Activated T-helper 2 cell treated with anti-CD3 and anti-CD28 coated beads, Interferon-gamma antibody, Interleukin-2, Interleukin-4, amounts not matched to agents 10 μg/mL and 5 μg/mL and 100 μg/mL, durations not matched to agents 14 hours and 24 hours and 36 hours (primary cell): ENCODE results near the gene CEP72. TPM values are rescaled to one million over a fixed set of nuclear protein-coding genes. Genes with fewer than 3 reads are reported as not detected.

Experiments used
- DNase-seq: peaks from one replicate; pipeline ENCODE4 v3.0.0; 2021; ENCODE audit warnings: low spot score
- H3K27ac Mint-ChIP-seq: one replicate; pipeline ENCODE4 v1.8.0; 2021; ENCODE audit warnings: mixed read lengths
- H3K27me3 Mint-ChIP-seq: one replicate; pipeline ENCODE4 v1.8.0; 2021; ENCODE audit warnings: low read depth, mixed read lengths
- H3K36me3 Mint-ChIP-seq: one replicate; pipeline ENCODE4 v1.8.0; 2021; ENCODE audit warnings: low read depth, mixed read lengths
- H3K4me1 Mint-ChIP-seq: one replicate; pipeline ENCODE4 v1.8.0; 2021; ENCODE audit warnings: low read depth, mixed read lengths
- H3K4me3 Mint-ChIP-seq: one replicate; pipeline ENCODE4 v1.8.0; 2021; ENCODE audit warnings: low read depth, mild to moderate bottlenecking, moderate library complexity, mixed read lengths
- H3K9me3 Mint-ChIP-seq: one replicate; pipeline ENCODE4 v1.8.0; 2021; ENCODE audit warnings: mixed read lengths
- intact Hi-C: fragments of 100-400 bp; cut with micrococcal nuclease; formaldehyde crosslinking; loops from one replicate; pipeline ENCODE4 v1.15.1; 2023
- total RNA-seq: library from RNA; stranded (reverse); gene quantifications from 2 replicates; pipeline ENCODE4 v1.2.3, GENCODE V29; 2022

Gene CEP72
- total RNA-seq, 1 donor from 2014 or later, result 30.2 TPM

GRCh38 chr5:642481-642880, 30.3 kb downstream of the CEP72 start:
- DNase-seq, result no peak
- H3K9me3 Mint-ChIP-seq, result no peaks in the 10 kb centered on the region
- H3K27me3 Mint-ChIP-seq, result no peaks in the 10 kb centered on the region
- no peak overlapping the region for H3K27ac Mint-ChIP-seq
- H3K36me3 Mint-ChIP-seq, result peaks cover 42% of the 10 kb centered on the region
- H3K4me3 Mint-ChIP-seq, result no peak overlapping the region
- intact Hi-C loops, result no loop called here
- no peaks in the 10 kb centered on the region for H3K4me1 Mint-ChIP-seq

- no peaks in the 10 kb centered on the region for H3K9me3 Mint-ChIP-seq
- peaks cover 36% of the 10 kb centered on the region for H3K36me3 Mint-ChIP-seq
- no peaks in the 10 kb centered on the region for H3K4me1 Mint-ChIP-seq
Observed at GRCh38 chr5:643351-643801, 31.2 kb downstream of the CEP72 start.

DNA sequence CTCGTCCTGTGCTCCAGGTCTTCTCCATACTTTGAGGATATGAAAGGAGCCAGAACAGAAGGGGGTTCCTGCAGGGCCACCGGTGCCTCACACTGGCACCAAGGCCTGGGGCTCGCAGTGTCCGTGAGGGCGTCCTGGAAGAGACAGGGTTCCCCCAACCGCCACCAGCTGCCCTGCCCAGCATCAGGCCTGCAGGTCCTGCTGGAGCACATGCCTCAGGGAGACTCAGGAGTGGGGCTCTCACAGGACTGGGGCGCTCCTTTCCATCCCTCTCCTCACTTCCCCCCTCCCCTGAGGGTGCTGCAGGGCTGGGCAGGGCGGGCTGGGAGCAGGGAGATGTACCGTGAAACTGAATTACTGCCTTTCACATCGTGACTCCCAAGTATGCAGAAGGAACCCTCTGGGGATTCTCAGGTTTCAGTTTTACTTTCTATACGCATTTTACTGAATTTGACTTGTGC, 31.7 kb downstream of the CEP72 start:
- H3K27ac Mint-ChIP-seq, result no peak overlapping the region
- no peak for DNase-seq
- H3K9me3 Mint-ChIP-seq, result no peaks in the 10 kb centered on the region
- H3K27me3 Mint-ChIP-seq, result no peaks in the 10 kb centered on the region
- H3K36me3 Mint-ChIP-seq, result peaks cover 36% of the 10 kb centered on the region
- intact Hi-C loops, result no loop called here
- no peak overlapping the region for H3K4me3 Mint-ChIP-seq
- H3K4me1 Mint-ChIP-seq, result no peaks in the 10 kb centered on the region

More at GRCh38 chr5:643351-643801, 31.2 kb downstream of the CEP72 start:
- Mint-ChIP-seq H3K4me3 (no peak overlapping the region), H3K27me3 (no peaks in the 10 kb centered on the region), H3K27ac (no peak overlapping the region)
- intact Hi-C loops, result no loop called here
- no peak for DNase-seq

DNA sequence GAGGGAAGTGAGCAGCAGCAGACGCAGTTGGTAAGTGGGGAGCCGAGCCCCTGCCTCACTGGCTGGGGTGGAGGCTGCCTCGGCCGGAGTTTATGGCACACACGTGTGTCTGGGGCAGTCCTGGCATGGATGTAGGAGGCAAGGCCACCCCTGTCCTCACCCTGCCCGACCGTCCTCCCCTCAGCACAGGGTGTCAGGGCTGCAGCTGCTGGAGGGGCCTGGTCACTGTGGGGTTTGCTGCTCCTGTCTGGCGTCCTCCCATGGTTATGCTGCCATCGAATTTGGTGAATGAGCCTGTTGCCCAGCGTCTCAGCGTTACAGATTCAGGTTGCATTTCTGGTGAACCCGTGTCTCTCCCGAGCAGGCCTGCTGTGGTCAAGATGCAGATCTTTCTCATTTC, 32.4 kb downstream of the CEP72 start:
- H3K27me3 Mint-ChIP-seq, result no peaks in the 10 kb centered on the region
- no peak overlapping the region for H3K4me3 Mint-ChIP-seq
- intact Hi-C loops, result no loop called here
- H3K4me1 Mint-ChIP-seq, result no peaks in the 10 kb centered on the region
- no peak for DNase-seq
- H3K27ac Mint-ChIP-seq, result no peak overlapping the region
- H3K36me3 Mint-ChIP-seq, result peaks cover 36% of the 10 kb centered on the region
- no peaks in the 10 kb centered on the region for H3K9me3 Mint-ChIP-seq

DNA sequence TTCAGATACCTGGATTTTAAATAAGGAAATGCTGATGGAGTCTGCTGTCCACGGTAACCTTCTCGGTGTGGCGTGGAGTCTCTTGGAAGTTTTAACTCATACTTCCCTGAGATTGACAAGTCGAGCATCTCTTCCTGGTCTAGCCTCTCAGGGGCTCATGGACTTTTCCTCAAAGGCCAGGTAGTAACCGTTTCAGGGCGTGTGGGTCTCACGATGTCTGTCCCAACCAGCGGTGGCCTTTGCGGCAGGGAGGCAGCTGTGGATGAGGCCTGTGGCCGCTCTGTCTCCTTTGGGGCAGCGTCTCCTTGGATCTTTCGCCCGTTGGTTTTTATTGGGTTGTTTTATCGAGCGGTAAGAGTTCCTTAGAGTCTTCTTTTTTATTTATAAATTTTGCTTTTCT, 32.8 kb downstream of the CEP72 start:
- Mint-ChIP-seq H3K4me1 (no peaks in the 10 kb centered on the region), H3K36me3 (peaks cover 33% of the 10 kb centered on the region), H3K27ac (no peak overlapping the region), H3K27me3 (no peaks in the 10 kb centered on the region), H3K4me3 (no peak overlapping the region), H3K9me3 (no peaks in the 10 kb centered on the region)
- no peak for DNase-seq
- intact Hi-C loops, result no loop called here

DNA sequence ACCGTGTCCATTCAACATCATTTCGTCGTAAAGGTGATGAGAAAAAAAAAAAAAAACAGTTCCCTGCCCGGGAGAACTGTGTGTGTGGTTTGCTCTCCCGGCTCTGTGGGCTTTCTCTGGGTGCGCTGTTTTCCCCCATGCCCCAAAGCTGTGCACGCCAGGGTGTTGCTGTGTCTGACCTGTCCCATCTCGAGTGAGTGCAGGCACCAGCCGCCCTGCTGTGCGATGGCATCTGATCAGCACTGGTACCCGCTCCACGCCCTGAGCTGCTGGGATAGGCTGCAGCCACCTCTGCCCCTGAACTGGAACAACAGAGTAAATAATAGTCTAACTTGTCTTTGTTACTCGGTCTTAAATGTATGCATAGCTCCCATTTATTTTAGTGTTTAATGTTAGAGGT, 33.3 kb downstream of the CEP72 start:
- H3K9me3 Mint-ChIP-seq, result no peaks in the 10 kb centered on the region
- H3K4me1 Mint-ChIP-seq, result no peaks in the 10 kb centered on the region
- no peaks in the 10 kb centered on the region for H3K27me3 Mint-ChIP-seq
- H3K36me3 Mint-ChIP-seq, result peaks cover 29% of the 10 kb centered on the region
- no peak overlapping the region for H3K27ac Mint-ChIP-seq
- no peak overlapping the region for H3K4me3 Mint-ChIP-seq
- DNase-seq, result no peak
- intact Hi-C loops, result no loop called here

DNA sequence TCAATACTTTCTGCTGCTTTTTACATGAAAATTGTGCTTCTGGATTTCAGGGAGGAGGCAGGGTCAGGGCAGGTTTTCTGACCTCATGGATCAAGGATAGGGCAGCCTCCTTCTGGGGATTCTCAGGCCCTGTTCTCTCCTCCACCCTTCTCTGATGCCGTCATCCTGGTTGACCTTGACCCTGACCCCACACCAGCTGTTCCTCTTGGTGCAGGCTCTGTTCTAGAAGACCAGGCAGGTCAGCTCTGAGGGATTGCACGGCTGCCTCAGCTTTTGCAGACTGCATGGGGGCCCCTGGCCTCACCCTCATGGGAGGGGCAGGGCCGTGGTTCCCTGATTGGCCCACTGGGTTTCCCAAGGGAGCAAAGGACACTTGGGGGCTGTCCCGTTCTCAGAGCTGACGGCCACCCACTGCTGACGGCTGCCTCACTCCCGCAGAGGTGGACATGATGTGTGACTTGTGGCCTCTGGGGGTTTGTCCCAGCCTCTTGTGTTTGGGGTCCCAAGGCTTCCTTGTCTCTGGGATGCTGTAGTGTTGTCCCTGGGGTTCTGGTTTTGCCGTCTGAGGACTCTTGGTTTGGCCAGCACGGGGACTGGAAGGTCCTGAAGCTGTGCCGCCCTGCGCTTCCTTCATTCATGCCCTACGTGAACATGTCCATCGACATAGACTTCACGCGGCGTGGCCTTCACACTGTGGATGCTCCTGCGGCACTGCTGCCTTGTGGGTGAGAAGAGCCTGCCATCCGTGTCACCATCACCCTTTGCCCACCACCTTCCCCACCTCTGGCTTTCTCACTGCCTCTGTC, 34.5 kb downstream of the CEP72 start:
- intact Hi-C loops, result no loop called here
- Mint-ChIP-seq H3K4me1 (no peaks in the 10 kb centered on the region), H3K27me3 (no peaks in the 10 kb centered on the region), H3K27ac (no peak overlapping the region), H3K4me3 (no peak overlapping the region), H3K9me3 (no peaks in the 10 kb centered on the region), H3K36me3 (peaks cover 29% of the 10 kb centered on the region)
- DNase-seq, result no peak

- H3K27ac Mint-ChIP-seq, result no peak overlapping the region
- H3K9me3 Mint-ChIP-seq, result no peaks in the 10 kb centered on the region
- H3K4me1 Mint-ChIP-seq, result no peaks in the 10 kb centered on the region
- intact Hi-C loops, result no loop called here
- H3K4me3 Mint-ChIP-seq, result no peak overlapping the region
- H3K36me3 Mint-ChIP-seq, result peaks cover 27% of the 10 kb centered on the region
- H3K27me3 Mint-ChIP-seq, result no peaks in the 10 kb centered on the region
- no peak for DNase-seq
Observed at GRCh38 chr5:647311-647710, 35.2 kb downstream of the CEP72 start.

DNA sequence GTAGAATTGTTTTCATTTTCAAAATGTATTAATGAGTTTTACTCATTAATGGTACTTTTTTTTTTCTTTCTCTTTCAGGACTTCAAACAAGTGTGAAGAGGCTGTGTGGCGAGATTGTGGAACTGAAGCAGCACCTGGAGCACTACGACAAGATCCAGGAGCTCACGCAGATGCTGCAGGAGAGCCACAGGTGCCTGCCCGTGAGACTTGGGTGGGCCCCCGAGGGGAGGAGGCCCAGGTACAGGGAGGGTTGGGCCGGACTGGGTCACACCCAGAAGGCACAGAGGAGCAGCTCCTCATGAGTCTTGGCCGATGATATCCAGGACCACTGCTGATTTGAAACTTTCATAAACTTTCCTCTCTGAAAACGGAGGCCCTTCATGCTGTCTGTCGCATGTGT, 35.6 kb downstream of the CEP72 start:
- H3K27me3 Mint-ChIP-seq, result no peaks in the 10 kb centered on the region
- DNase-seq, result no peak
- H3K4me1 Mint-ChIP-seq, result no peaks in the 10 kb centered on the region
- H3K9me3 Mint-ChIP-seq, result no peaks in the 10 kb centered on the region
- H3K36me3 Mint-ChIP-seq, result peaks cover 27% of the 10 kb centered on the region
- no peak overlapping the region for H3K27ac Mint-ChIP-seq
- intact Hi-C loops, result no loop called here
- no peak overlapping the region for H3K4me3 Mint-ChIP-seq

DNA sequence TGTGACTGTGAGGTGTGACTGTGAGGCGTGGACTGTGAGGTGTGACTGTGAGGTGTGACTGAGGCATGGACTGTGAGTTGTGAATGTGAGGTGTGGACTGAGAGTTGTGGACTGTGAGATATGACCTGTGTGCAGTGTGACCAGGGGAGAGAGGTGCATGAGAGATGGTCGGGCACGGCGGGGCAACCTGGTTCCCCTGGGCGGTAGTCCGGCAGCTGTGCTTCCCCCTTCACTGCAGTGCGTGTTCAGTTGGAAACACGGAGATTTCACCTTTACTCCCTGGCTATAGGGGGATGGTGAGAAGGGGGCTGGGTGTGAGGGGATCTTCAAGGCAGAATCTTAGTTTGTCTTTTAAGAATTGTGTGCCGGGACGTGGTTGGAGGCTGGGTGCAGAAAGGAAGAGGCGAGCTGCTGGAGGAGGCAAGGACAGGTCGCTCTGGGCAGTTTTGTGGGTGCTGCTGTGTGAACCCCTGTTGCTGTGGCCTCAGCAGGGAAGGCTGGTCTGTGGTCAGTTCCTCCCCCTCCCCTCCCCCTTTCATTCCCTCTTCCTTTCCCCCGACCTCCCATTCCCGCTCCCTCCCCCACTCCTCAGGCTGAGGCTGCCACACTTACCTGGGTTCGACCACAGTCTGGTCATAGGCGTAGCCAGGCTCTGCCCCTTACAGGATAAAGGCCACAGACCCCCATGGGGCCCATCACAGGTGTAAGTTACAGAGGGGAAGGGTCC, 39.3 kb downstream of the CEP72 start:
- Mint-ChIP-seq H3K9me3 (no peaks in the 10 kb centered on the region), H3K4me3 (no peak overlapping the region), H3K27me3 (no peaks in the 10 kb centered on the region), H3K27ac (no peak overlapping the region), H3K36me3 (peaks cover 17% of the 10 kb centered on the region), H3K4me1 (no peaks in the 10 kb centered on the region)
- no peak for DNase-seq
- intact Hi-C loops, result no loop called here

GRCh38 chr5:652023-652515, 39.9 kb downstream of the CEP72 start:
- H3K27ac Mint-ChIP-seq, result no peak overlapping the region
- H3K4me1 Mint-ChIP-seq, result no peaks in the 10 kb centered on the region
- intact Hi-C loops, result no loop called here
- H3K27me3 Mint-ChIP-seq, result no peaks in the 10 kb centered on the region
- H3K36me3 Mint-ChIP-seq, result peaks cover 21% of the 10 kb centered on the region
- no peak for DNase-seq
- H3K9me3 Mint-ChIP-seq, result no peaks in the 10 kb centered on the region
- H3K4me3 Mint-ChIP-seq, result no peak overlapping the region

DNA sequence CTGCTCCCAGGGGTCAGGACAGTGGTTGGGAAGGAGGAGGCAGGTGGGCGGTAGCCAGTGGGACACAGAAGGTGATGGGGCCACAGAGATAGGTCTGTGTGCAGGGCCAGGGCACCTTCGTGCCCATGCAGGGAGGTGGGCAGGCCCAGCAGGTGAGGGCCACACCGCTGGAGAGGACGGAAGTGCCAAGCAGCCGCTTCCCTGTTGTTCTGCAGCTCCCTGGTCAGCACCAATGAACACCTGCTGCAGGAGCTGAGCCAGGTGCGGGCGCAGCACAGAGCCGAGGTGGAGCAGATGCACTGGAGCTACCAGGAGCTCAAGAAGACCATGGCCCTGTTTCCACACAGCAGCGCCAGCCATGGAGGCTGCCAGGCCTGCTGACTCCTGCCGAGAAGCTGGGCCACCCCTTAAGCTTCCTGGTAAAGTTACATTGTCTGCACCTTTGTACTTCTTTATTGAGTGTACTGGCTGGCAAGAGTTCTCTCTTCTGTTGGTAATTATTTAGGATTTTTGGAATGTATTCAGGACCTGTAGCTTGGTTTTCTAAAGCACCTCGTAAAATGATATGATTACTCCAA, 40.7 kb downstream of the CEP72 start:
- Mint-ChIP-seq H3K27me3 (no peaks in the 10 kb centered on the region), H3K4me1 (no peaks in the 10 kb centered on the region), H3K36me3 (peaks cover 26% of the 10 kb centered on the region), H3K27ac (no peak overlapping the region), H3K4me3 (no peak overlapping the region), H3K9me3 (no peaks in the 10 kb centered on the region)
- intact Hi-C loops, result no loop called here
- DNase-seq, result no peak
